ENCODE data around the gene METTL26. TPM values are rescaled to one million over a fixed set of nuclear protein-coding genes. Genes with fewer than 3 reads are reported as not detected.

METTL26 gene
- total RNA-seq, 1 donor from 2014 or later = 53.5 TPM

GRCh38 chr16:616733-617586 is 19.1 kb downstream of the METTL26 start:
- intact Hi-C loops (cut with DNase I) = no loop called here
- peak overlapping the region; percentile 89 for H3K27ac ChIP-seq

GRCh38 chr16:615122-615521 is 21.0 kb downstream of the METTL26 start:
- ATAC-seq (no peak), DNase-seq (no peak)
- Histone ChIP-seq H3K27ac (no peak overlapping the region), H3K36me3 (no peaks in the 10 kb centered on the region), H3K9me3 (no peaks in the 10 kb centered on the region), H3K4me3 (no peak overlapping the region), H3K27me3 (no peaks in the 10 kb centered on the region), H3K4me1 (peaks cover 5% of the 10 kb centered on the region)
- TF ChIP-seq CTCF (IDR thresholded peaks at IDR 0.05) = no peak
- intact Hi-C loops (cut with DNase I) = no loop called here

More at GRCh38 chr16:616733-617586, 19.1 kb downstream of the METTL26 start:
- Histone ChIP-seq H3K9me3 (no peaks in the 10 kb centered on the region), H3K4me3 (peak overlapping the region; percentile 36), H3K36me3 (no peaks in the 10 kb centered on the region), H3K27me3 (no peaks in the 10 kb centered on the region), H3K4me1 (peaks cover 7% of the 10 kb centered on the region)
- peak; percentile 90 for DNase-seq
- ATAC-seq = peak; percentile 87
- no peak for TF ChIP-seq CTCF (IDR thresholded peaks at IDR 0.05)

- TF ChIP-seq CTCF (IDR thresholded peaks at IDR 0.05) = peak; percentile 77
- Histone ChIP-seq H3K27me3 (no peaks in the 10 kb centered on the region), H3K9me3 (no peaks in the 10 kb centered on the region), H3K4me1 (peaks cover 5% of the 10 kb centered on the region), H3K36me3 (no peaks in the 10 kb centered on the region), H3K27ac (no peak overlapping the region), H3K4me3 (no peak overlapping the region)
- DNase-seq = peak; percentile 86
- intact Hi-C loops (cut with DNase I) = no loop called here
- ATAC-seq = peak; percentile 96
Measured at GRCh38 chr16:610513-611381, 25.4 kb downstream of the METTL26 start.

- Histone ChIP-seq H3K4me1 (peaks cover 5% of the 10 kb centered on the region), H3K27ac (no peak overlapping the region), H3K27me3 (no peaks in the 10 kb centered on the region), H3K9me3 (no peaks in the 10 kb centered on the region), H3K4me3 (no peak overlapping the region), H3K36me3 (no peaks in the 10 kb centered on the region)
- no peak for ATAC-seq
- DNase-seq = no peak
- no peak for TF ChIP-seq CTCF (IDR thresholded peaks at IDR 0.05)
- intact Hi-C loops (cut with DNase I) = no loop called here
Measured at GRCh38 chr16:609984-610383, 26.1 kb downstream of the METTL26 start.

- ATAC-seq (no peak), DNase-seq (no peak)
- Histone ChIP-seq H3K27ac (no peak overlapping the region), H3K36me3 (no peaks in the 10 kb centered on the region), H3K4me3 (no peak overlapping the region), H3K9me3 (no peaks in the 10 kb centered on the region), H3K4me1 (peaks cover 5% of the 10 kb centered on the region), H3K27me3 (no peaks in the 10 kb centered on the region)
- intact Hi-C loops (cut with DNase I) = no loop called here
- TF ChIP-seq CTCF (IDR thresholded peaks at IDR 0.05) = no peak
Measured at GRCh38 chr16:609316-609715, 26.8 kb downstream of the METTL26 start.

All from upper lobe of right lung (tissue), 1 donor.